K562 (cell line): Measurements from ENCODE around the gene CD68. TPM values are rescaled to one million over a fixed set of nuclear protein-coding genes. Genes with fewer than 3 reads are reported as not detected.
A peak's percentile ranks its signal among the peaks of the same experiment; 100 is the strongest.

Experiments used
- ATF1 ChIP-seq, 2 experiments: fragments of 450-650 bp in 1 of 2; IDR thresholded peaks; 2 replicates each; pipeline ENCODE4 v1.6.1; 2016; ENCODE audit warnings: missing compliant biosample characterization in 1 of 2, missing genetic modification characterization in 1 of 2
- BRF2 ChIP-seq: IDR thresholded peaks from 3 replicates; pipeline ENCODE4 v1.6.1; 2011; ENCODE audit warnings: borderline replicate concordance, mild to moderate bottlenecking; ENCODE audit not compliant: insufficient read length, insufficient read depth
- CHD1 ChIP-seq: fragments of 200-600 bp; sonication (generic); IDR thresholded peaks from one replicate; pipeline ENCODE4 v1.6.1; 2012; ENCODE audit warnings: mild to moderate bottlenecking, moderate library complexity, low read length, inconsistent platforms
- E2F6 ChIP-seq, 2 experiments: IDR thresholded peaks; 2 replicates each; pipeline ENCODE4 v1.6.1; 2011; ENCODE audit warnings: borderline replicate concordance in 1 of 2, control low read depth in 1 of 2, low read depth in 1 of 2, low read length in 1 of 2, mild to moderate bottlenecking in 1 of 2, mixed read lengths in 1 of 2, moderate library complexity in 1 of 2; ENCODE audit not compliant: insufficient read depth in 1 of 2, insufficient read length in 1 of 2, poor library complexity in 1 of 2, severe bottlenecking in 1 of 2; ENCODE audit errors: extremely low read depth in 1 of 2
- EGR1 ChIP-seq: fragments of 450-650 bp; conservative IDR thresholded peaks from 2 replicates; pipeline ENCODE4 v1.6.1; 2017; ENCODE audit warnings: mild to moderate bottlenecking
- ETS1 ChIP-seq: conservative IDR thresholded peaks from 2 replicates; pipeline ENCODE4 v1.6.1; 2011; ENCODE audit warnings: low read depth, mild to moderate bottlenecking, low read length; ENCODE audit not compliant: control insufficient read depth
- HMGN3 ChIP-seq: IDR thresholded peaks from 2 replicates; pipeline ENCODE4 v1.6.1; 2011; ENCODE audit warnings: borderline replicate concordance, low read depth, mild to moderate bottlenecking, mixed read lengths, low read length; ENCODE audit not compliant: insufficient read length; ENCODE audit errors: extremely low read depth
- SETDB1 ChIP-seq: IDR thresholded peaks from one replicate; pipeline ENCODE4 v1.6.1; 2012; ENCODE audit warnings: low read length, control low read depth, inconsistent platforms
- SNRNP70 ChIP-seq: fragments of 200-400 bp; formaldehyde crosslinking; optimal IDR thresholded peaks from 2 replicates; pipeline ENCODE3; 2017; ENCODE audit warnings: low read depth, low read length
- XRCC4 ChIP-seq: IDR thresholded peaks from one replicate; pipeline ENCODE4 v1.6.1; 2011; ENCODE audit not compliant: insufficient read depth, insufficient read length; ENCODE audit errors: extremely low read depth
- ZBTB49 ChIP-seq: sonication (generic); formaldehyde crosslinking; IDR thresholded peaks from 2 replicates; pipeline ENCODE4 v1.8.0; 2022; ENCODE audit warnings: missing genetic modification reagents, mild to moderate bottlenecking, borderline replicate concordance
- ZNF395 ChIP-seq: fragments of 200-800 bp; sonication (Bioruptor generic); IDR thresholded peaks from 2 replicates; pipeline ENCODE4 v1.6.1; 2017; ENCODE audit warnings: missing genetic modification characterization, missing compliant biosample characterization
- ZNF592 ChIP-seq: fragments of 450-650 bp; IDR thresholded peaks from 2 replicates; pipeline ENCODE4 v1.6.1; 2017; ENCODE audit warnings: antibody characterized with exemption, mild to moderate bottlenecking
- polyA plus RNA-seq, 8 experiments: library from polyadenylated mRNA; depleted of rRNA in 4 of 8; stranded (reverse) in 5 of 8; unstranded in 3 of 8; fragments of >200 nt; fragmentation: Nextera tagmentation in 2 of 8; fragmentation: Illumina TruSeq in 1 of 8; extraction: Ambion mirVana in 2 of 8; extraction: Trizol in 1 of 8; gene quantifications; 2 replicates each; pipeline versions ENCODE4 v1.2.1 to v1.2.3, GENCODE V29; 2011 to 2014; ENCODE audit warnings: inconsistent platforms in 1 of 8, missing spikeins in 1 of 8
- total RNA-seq, 7 experiments: library from RNA; depleted of rRNA in 6 of 7; stranded (reverse); fragments of >200 nt in 6 of 7; fragmentation: Illumina TruSeq in 2 of 7; extraction: Trizol in 2 of 7; gene quantifications; 2 replicates each; pipeline versions ENCODE4 v1.2.1 to v1.2.3, GENCODE V29; 2011 to 2021; ENCODE audit warnings: low replicate concordance in 1 of 7

The CD68 gene
- total and polyA plus RNA-seq, 9 of the 15 experiments (the other 6 are each of a cell fraction or from before 2014, with no cell fraction given), result 28.2 to 89.8 (median 37.7) TPM

- TF ChIP-seq ETS1 (peak; percentile 45; the same call in 1 of the 2 replicates), SETDB1 (no peak), ZNF592 (no peak), XRCC4 (no peak), EGR1 (peak; percentile 83), HMGN3 (peak; percentile 19), ZNF395 (0 out of 2 replicates have a peak, but pooled peaks have one; percentile 29), ATF1 (CRISPR knock-in tag; IDR thresholded peaks at IDR 0.05) (no peak), ATF1 (tag; IDR thresholded peaks at IDR 0.05) (peak; percentile 61), BRF2 (no peak), E2F6 (IDR thresholded peaks at IDR 0.05; ENCODE audit: borderline replicate concordance in 1 of 2, extremely low read depth in 1 of 2, insufficient read depth in 1 of 2, insufficient read length in 1 of 2, low read depth in 1 of 2, low read length in 1 of 2, poor library complexity in 1 of 2, severe bottlenecking in 1 of 2) (peak in 1 of 2 experiments; percentile 36), CHD1 (peak; percentile 78), SNRNP70 (peak; percentile 27), ZBTB49 (CRISPR knock-in tag) (no peak)
These were observed 5.9 kb upstream of the CD68 start (continued) for GRCh38 chr17:7573324-7574080.
